G401 (cell line): ENCODE data around the gene TOX2. TPM values are rescaled to one million over a fixed set of nuclear protein-coding genes. Genes with fewer than 3 reads are reported as not detected.

Source experiments
- DNase-seq: peaks from one replicate; pipeline ENCODE4 v3.0.0-alpha.2; 2015; ENCODE audit warnings: low spot score
- in situ Hi-C: cut with HindIII; loops from 2 replicates; pipeline ENCODE4 v1.10.0; 2016; ENCODE audit warnings: low sequenced_read_pairs, mixed read lengths
- total RNA-seq: library from RNA; depleted of rRNA; stranded (reverse); fragments of >200 nt; shearing (Covaris generic); gene quantifications from 2 replicates; pipeline ENCODE4 v1.2.3, GENCODE V29; 2014

TOX2 gene
- total RNA-seq, 1 experiment from 2014 or later = not detected

DNA sequence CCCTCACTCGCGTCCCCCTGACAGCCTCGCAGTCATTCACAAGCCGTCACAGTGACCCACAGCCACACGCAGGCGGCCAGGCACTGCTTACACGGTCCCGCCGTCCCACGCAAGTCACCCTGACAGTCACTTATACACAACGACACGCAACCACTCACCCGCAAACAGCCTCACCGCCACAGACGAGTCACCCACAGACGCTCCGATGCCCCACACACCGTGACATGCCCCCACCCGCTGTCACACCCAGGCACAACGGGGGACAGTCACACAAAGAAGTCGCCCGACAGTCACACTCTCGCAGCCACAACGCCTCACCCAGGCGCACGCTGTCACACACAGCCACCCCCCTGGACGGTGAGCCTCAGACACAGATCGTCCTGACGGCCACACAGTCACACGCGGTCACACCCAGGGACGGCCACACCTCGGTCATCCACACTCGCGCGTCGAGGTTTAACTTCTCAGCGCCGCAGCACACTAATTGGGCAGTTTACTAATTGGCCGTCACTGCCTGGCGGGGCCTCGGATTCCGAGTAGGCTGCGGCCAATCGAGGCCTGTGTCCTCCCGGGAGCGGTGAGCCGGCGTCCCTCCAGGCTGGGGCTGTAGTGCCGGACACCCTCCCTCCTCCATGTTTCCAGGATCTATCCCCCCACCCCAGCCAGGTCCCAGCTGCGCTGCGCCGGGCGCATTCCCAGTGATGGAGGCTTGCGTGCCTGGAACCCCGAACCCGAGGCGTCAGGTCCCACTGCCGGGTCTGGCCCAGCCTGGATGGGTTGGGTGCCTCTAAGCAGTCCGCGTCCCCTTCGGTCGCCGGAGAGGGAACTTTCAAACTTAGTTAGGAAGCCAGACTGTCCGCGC lies 790 bp downstream of the TOX2 start:
- no peak for DNase-seq
- in situ Hi-C loops = no loop called here

DNA sequence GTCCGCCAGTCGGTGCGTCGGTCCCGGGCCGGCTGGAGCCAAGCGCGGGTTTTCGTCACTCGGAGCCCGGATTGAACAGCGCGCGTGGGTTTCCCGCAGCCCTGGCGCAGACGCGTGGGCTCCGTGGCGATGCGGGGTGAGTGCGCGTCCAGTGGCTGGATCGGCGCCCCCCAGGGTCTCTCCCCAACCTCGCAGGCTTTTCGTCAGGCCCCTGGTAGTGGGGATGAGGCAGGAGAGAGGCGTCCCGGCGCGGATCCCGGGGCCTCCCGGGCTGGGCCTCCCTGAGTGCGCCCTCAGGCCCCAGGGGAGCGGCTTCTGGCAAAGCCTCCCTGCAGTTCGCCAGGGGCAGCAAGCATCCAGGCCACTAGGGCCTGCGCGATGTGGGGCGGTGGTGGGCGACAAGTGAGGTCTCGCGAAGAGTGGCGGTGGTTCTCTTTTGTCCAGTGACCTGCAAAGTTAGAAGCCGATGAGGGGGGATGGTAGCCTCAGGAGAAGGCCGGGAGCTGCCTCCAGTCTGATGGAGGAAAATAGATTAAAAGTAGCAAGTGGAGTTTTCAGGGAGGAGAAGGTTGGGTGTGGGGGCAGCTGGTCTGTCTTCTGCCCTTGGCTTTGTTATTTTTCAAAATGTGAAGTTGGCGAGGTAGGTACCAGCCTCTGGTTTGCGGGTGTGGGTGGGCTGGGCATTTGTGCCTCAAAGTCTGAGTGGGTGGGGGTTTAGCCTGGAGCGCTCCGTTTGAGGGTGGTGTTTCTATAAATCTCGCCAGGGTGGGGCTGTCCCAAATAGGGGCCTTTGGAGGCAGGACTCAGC lies 1.6 kb downstream of the TOX2 start:
- in situ Hi-C loops = no loop called here
- DNase-seq = no peak

DNA sequence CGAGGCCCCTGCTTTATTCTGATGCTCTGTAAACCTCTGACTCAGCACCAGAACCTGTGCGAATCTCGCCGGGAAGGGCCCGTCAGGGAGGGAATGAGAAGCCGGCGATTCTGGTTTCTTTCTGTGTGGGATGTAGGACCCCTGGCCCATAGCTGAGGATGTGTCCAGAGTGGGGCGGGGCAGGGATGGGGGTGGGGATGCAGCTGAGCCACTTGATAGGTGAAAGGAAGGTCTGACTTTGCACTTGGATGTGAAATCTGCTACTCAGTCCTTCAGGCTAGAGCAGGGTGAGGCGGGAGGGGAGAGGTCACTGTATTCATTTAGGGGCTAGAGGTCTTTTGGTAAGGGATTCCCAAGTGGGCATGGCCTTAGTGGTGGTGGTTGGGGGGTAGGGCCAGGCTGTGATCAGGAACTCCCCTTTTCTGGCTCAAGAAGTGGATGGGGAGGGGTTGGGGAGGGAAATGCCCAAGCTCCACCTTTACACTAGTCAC lies 2.3 kb downstream of the TOX2 start:
- in situ Hi-C loops = no loop called here
- no peak for DNase-seq

DNA sequence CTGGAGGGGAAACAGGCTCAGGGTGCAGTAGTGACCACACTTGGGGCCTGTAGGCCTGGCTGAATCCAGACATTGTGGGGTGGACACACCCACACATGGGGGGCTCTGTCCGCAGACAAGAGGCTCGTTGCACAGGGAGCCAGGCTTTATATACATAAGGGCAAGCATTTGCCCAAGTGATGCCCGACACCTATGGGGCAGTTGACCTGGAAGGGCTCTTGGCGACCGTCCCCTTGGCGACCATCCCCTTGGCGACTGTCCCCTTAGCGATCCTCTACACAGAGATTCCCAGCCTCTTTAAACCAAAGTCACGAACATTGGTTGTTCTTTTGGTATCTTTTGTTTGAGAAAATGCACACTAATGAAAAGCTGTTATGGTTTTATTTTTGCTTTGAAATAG lies 2.7 kb downstream of the TOX2 start:
- in situ Hi-C loops = no loop called here
- no peak for DNase-seq

DNA sequence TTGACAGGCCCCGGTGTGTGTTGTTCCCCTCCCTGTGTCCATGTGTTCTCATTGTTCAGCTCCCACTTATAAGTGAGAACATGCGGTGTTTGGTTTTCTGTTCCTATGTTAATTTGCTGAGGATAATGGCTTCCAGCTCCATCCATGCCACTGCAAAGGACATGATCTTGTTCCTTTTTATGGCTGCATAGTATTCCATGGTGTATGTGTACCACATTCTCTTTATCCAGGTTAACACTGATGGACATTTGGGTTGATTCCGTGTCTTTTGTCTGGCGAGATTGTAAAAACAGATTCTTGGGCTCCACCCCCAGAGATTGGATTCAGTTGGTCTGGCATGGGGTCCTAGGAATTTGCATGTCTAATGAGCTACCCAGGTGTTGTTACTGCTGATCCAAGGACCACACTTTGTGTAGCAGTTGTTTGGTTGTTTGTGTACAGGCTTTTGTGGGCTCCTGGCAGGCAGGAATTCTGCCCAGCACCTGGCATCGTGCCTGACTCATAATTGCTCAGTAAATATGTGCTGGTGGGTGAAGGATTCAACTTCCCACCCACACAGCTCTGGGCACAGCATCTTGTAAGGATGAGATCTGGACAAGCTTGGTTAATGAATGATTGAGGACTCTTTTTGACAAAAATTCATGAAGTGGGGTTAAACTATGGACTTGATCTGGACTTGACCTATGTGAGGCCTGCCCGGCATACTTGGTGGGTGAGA lies 5.2 kb downstream of the TOX2 start:
- in situ Hi-C loops = no loop called here

DNA sequence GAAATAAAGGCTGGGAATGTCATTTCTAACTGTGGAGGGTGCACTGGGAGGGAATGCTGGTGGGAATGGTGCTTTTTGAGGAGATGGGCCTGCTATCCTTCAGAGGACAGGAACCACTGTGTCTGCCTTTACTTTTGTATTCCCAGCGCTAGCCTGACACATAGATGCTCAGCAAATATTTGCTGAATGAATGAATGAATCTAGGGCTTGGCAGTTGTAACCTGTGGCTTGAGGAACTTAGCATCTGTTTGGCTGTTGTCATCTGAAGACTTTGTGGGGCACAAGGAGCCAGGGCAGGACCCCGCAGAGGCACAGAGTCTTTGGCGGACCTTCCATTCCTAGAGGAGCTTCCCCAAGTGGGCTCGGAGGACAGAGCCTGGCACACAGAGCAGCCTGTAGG lies 6.1 kb downstream of the TOX2 start:
- in situ Hi-C loops = no loop called here
- DNase-seq = no peak

More for the DNA sequence above, 5.2 kb downstream of the TOX2 start:
- DNase-seq = no peak

DNA sequence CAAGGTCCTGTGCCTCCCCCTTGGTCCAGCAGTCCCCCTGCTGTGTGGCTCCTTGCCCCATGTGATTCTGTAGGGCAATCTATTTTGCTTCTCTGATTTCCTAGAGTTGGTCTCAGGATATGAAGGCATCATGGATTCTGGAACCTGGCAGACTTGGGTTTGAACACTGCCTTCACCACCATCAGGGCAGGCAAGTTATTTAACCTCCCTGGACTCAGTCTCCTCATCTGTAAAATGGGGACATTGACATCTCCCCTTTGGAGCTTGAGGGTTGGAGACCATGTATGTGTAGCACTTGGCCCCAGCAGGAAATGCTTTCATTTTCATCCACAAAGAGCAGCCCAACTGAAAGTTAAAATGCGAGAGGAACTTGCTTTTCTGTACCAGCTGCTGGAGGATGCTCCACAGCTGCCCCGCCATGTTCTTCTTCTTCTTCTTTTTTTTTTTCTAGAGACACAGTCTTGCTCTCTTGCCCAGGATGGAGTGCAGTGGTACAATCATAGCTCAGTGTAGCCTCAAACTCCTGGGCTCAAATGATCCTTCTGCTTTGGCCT lies 6.7 kb downstream of the TOX2 start:
- in situ Hi-C loops = no loop called here

DNA sequence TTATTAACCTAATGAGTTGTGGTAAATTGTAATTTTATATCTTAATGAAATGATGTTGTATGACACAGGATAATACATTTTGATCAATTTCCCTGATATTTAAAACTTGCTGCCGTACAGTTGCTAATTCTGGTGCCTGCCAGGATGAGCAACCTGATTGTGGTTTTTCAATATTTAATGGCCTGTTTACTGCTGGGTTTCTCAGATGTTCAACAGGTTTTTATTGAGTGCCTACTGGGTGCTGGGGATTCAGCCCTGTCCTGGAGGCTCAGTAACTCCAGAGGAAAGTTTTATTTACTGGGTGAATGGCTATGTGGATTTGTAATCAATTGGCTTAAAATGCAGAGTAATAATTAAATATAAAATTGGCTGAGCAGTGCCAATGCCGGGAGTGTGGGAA lies 8.0 kb downstream of the TOX2 start:
- in situ Hi-C loops = no loop called here
- no peak for DNase-seq

More for the DNA sequence above, 6.7 kb downstream of the TOX2 start:
- DNase-seq = no peak

DNA sequence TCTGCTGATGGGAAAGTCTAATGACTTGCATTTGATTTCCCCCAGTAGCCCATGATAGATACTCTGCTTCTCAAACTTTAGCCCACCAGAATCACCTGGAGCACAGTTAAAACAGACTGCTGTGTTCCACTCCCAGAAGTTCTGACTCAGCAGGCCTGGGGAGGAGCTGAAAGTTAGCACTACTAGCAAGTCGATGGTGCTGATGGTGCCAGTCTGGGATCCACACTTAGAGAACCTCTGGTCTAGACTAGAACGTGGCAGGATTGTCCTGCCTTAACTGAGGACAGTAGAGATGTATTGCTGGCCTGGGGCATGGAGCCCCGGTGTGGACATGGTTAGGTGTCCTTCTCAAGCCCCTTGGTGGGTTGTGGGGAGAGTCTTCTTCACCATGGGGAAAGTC lies 8.7 kb downstream of the TOX2 start:
- in situ Hi-C loops = no loop called here
- DNase-seq = no peak

DNA sequence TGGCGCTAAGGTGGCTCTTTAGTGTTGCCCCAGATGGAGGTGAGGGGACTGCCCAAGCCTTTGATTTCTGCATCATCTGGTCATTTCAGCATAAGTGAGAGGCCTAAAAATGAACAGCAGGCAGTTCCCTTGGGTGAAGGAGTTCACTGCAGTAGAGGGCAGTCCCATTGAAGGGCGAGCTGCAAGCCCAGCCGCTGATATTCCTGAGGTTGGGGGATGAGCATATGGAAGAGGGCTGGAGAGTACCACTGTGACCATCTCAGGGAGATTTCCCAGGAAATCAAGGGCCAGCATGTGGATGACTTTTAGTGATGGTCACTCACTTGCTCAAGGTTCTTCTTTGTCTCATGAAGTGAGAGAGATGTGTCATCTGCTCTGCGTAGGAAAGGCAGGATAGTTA lies 9.3 kb downstream of the TOX2 start:
- no peak for DNase-seq
- in situ Hi-C loops = no loop called here

DNA sequence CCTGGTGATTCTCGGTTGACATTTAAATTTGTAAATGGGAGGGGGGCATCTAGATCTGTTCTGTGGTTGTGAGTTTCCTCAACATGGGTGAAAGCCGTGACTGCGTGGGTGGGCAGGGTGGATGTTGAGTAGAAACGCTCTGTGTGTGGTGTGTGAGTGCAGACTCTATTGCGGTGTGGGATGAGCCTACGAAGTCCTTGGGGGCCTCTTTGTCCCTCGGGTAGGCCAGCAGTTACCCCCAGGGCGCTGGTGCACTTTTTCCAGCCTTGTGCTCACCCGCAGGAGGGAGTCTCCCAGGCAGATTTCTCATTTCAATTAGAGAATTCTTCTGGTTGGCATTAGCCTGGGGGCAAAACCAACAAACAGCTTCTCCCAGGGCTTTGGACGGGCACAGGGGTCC lies 10.6 kb downstream of the TOX2 start:
- in situ Hi-C loops = no loop called here
- DNase-seq = no peak

DNA sequence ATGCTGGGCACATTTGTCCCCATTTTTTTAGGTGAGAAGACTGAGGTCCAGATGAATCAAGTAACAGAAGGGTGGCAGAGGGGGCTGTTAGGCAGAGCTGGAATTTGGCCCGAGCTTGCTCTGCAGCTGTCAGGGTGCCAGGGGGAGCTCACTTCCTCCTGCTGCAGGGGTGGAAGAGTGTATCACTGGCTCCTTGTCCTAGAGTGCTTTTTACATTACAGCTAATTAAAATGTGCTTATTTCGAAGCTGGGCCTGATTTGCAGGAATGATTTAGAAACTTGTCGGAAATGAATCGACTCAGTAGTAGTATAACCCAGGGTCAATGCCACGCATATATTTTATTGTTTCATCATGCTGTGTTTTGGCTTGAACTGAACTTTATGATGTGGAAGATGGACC lies 11.1 kb downstream of the TOX2 start:
- in situ Hi-C loops = no loop called here
- DNase-seq = no peak

DNA sequence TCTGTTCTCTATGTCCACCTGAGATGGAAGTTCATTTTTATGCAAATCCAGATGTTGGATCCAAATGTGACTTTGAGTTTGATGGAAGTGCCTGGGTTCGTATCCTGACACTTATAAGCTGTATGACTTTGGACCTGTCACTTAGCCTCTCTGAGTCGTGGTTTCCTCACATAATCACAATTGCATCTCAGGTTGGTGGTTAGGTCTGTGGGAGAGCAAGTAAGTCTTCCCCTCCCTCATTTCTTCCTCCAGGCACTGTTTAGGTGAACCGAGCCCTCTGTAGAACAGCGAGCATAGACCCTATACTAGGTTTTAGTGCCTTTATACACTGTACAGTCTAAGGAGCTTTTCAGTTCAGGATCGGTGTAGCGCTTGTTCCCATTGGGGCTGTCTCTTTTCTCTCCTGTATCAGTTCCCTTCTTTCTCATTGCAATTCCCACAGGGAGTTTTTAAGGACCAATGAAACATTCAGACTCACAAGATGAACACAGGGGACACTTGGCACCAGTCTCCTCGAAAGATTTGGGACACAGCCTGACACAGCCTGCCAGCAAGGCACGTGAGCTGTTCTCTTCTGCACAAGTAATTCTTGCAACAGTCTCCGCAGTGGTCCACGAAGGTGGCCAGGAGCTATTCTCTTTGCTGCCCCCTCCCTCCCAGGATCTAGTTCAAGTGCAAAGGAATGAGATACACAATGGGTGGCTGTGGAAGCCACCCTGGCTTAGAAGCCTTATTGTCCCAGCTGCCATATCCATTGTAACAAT lies 11.8 kb downstream of the TOX2 start:
- peak; percentile 27 for DNase-seq
- in situ Hi-C loops = no loop called here

DNA sequence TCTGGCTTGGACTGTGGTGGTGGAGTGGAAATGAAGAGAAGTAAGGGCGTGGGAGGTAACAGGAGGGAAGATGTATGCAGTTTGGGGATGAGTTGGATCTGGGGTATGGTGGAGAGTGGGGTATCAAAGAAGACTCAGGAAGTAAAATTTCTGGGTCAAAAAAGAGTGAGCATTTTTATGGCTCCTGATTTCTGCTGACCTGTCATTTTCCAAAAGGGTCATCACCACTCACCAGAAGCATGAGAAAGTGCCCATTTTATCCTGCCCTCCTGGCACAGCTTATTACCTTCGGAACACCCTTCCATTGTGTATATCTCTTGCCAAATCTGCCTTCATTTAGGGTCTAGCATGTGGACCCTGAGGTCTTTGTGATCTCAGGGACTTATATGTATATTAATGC lies 17.3 kb downstream of the TOX2 start:
- DNase-seq = no peak
- in situ Hi-C loops = no loop called here

DNA sequence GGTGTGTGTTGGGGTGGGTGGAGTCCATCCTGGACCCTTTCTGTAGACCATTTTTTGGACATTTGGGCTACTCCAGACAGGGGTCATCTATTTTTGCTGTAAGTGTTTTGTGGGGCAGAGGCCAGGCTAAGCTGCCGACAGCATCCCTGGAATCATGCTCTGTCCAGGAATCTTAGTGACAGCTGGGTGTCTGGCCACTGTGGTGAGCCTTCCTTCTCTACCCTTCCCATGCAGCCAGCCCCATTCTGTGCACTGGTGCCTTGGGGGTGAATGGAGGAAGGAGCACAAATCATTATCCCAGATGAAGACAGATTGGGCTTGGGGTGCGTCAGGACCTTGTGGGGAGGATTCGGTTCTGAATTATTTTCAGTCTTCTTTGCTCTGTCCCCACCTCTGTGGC lies 20.2 kb downstream of the TOX2 start:
- in situ Hi-C loops = no loop called here

DNA sequence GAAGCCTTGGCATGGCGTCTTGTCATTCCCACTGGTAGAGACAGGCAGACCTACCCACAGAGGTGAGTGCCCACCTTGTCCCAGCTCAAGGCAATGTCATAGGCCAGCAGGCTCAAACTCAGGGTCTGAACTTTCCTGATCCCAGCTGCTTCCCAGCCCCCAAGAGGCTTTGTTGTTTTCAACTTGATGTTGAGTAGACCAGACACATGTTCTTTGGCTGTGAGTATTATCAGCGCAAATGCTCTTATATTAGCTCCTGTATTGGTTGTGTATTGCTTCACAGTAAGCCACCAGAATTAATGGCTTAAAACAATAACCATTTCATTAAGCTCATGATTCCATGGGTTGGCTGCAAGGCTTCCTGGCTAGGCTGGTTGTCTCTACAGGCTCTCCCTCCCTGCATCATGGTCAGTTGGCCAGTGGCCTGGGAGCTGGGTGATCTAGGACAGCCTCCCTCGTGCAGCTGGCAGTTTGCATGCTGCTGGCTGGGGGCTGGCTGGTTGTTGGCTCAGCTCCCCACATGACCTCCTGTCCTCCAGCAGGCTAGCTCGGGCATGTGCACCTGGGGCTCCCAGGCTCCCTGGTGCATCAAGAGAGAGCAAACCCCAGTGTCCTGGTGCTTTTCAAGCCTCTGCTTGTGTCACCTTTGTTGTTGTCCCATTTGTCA lies 21.6 kb downstream of the TOX2 start:
- in situ Hi-C loops = no loop called here

More for the DNA sequence above, 20.2 kb downstream of the TOX2 start:
- no peak for DNase-seq

DNA sequence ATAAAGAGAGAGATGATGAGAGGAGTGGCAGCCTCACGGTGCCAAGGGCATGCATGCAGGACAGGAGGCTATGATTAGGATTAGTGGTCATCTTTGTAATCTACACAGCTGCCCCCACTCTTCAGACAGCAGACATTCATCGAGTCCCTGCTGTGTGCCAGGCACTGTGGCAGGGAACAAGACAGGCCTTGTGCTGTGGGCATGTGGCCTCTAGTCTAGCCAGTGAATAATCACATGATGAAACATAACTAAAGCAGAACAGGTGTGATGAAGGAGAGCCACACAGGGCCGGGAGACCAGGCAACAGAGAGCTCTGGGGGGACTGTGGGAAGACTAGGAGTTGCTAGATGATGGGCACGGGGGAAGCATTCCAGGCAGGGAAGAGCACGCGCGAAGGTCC lies 22.2 kb downstream of the TOX2 start:
- in situ Hi-C loops = no loop called here
- DNase-seq = no peak

More for the DNA sequence above, 21.6 kb downstream of the TOX2 start:
- DNase-seq = peak; percentile 13

DNA sequence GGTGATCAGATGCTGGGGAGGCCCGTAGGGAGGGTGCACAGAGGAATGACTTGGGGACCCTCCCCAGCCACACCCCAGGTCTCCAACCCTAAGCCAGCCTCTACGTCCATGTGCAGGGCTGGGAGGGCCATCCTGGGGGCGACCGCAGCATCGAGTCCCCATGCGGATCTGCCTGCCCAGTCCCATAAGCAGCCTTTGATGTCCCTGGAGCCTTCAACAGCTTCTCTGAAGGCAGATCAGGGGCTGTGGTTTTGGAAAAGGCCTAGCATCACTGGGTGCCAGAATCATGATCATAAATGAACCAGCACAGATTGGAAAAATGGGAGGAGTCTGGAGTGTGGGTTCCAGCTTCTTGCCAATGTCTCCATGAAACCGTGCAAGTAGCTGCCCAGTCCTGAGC lies 22.9 kb downstream of the TOX2 start:
- DNase-seq = no peak
- in situ Hi-C loops = no loop called here
